Measurements from ENCODE around the gene DYSF.

The DYSF gene

GRCh38 chr2:71629273-71629672 is 175.9 kb downstream of the DYSF start:
- no peaks in the 10 kb centered on the region for H3K27me3 ChIP-seq (ENCODE audit: control insufficient read depth, insufficient read depth, low read length)
- no peaks in the 10 kb centered on the region for H3K36me3 ChIP-seq (ENCODE audit: control insufficient read depth, insufficient read depth, low read length)
- H3K4me3 ChIP-seq (ENCODE audit: low read depth, low read length), result no peak overlapping the region
- H3K9ac ChIP-seq (ENCODE audit: low read depth, low read length), result no peak overlapping the region
- no peaks in the 10 kb centered on the region for H3K9me3 ChIP-seq (ENCODE audit: control insufficient read depth, insufficient read depth, low read length)
- H3K4me1 ChIP-seq (ENCODE audit: control insufficient read depth, insufficient read depth, low read length), result peaks cover 3% of the 10 kb centered on the region

DNA sequence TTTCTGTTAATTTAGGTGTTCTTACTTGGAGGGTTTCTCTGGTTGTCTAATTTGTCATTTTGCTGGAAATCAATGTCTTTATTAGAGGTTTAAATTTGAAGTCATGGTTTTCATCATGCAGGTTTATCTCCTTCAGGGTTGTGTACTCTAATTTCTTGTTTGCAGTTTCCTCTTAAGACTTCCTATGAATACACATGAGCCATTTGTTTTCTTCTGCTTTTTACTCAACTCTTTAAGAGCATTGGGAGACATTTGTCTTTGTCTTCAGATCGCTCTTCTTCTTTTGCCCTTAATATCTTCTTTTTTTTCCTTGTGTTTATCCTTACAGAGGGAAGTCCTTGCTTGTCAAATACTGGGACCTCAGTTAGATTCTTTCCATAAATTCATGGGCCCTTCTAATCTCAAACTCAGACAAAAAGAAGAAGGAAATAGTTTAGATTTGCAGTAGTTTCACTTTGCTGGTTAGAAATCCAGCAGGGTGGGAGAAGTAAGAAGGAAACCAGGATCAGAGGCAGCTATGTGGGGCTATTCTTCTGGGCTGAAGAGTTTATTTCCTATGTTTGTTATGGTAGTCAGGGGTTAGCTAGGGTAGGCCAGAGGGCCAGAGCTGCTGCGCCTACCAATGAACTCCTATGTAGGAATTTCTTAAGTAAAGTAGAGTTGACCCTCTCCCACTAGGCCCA is 176.6 kb downstream of the DYSF start:
- no peaks in the 10 kb centered on the region for H3K27me3 ChIP-seq (ENCODE audit: control insufficient read depth, insufficient read depth, low read length)

DNA sequence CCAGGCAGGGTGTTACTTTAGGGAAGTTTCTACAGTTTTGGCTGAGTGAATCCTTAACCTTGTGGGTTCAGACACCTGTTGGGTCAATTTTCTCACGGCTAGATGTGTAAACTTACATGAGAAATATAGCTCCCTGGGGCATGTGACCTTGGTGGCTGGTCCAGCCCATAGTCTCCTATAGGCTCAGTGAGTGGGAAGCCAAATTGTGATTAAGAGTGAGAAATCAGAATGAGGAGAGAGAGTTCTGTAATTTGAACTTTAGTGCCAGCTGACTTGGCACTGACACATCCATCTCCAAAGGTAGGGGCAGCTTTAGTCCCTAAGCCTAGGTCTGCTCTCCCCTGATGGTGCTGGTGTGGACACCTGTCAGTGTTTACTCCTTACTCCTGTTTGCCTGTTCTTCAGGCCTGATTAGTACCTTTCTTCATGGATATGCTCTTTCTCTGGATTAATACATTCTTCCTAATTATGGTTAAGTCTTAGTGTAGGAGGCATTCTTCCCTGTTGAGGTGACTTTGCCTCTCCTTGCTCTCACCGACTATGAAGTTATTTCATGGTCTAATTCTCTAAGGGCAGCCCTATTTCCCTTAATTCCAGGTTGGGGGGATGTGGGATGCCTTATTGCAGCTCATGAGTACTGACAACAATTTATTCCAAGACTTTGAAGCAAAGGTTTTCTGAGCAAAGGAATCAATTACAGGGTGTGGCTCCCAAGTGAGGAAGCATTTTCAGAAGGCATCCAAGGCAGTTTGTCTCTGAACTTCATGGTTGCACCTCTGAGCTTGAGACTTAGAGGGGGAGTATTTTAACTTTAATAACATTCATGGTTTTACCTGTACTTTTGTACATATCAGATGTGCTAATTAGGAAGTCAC is 177.3 kb downstream of the DYSF start:
- Histone ChIP-seq H3K27me3 (ENCODE audit: control insufficient read depth, insufficient read depth, low read length) (no peaks in the 10 kb centered on the region), H3K36me3 (ENCODE audit: control insufficient read depth, insufficient read depth, low read length) (no peaks in the 10 kb centered on the region), H3K9ac (ENCODE audit: low read depth, low read length) (no peak overlapping the region), H3K4me3 (ENCODE audit: low read depth, low read length) (no peak overlapping the region), H3K4me1 (ENCODE audit: control insufficient read depth, insufficient read depth, low read length) (peaks cover 3% of the 10 kb centered on the region), H3K9me3 (ENCODE audit: control insufficient read depth, insufficient read depth, low read length) (no peaks in the 10 kb centered on the region)

More for the DNA sequence above, 176.6 kb downstream of the DYSF start:
- Histone ChIP-seq H3K9me3 (ENCODE audit: control insufficient read depth, insufficient read depth, low read length) (no peaks in the 10 kb centered on the region), H3K4me3 (ENCODE audit: low read depth, low read length) (no peak overlapping the region), H3K4me1 (ENCODE audit: control insufficient read depth, insufficient read depth, low read length) (peaks cover 3% of the 10 kb centered on the region), H3K36me3 (ENCODE audit: control insufficient read depth, insufficient read depth, low read length) (no peaks in the 10 kb centered on the region), H3K9ac (ENCODE audit: low read depth, low read length) (no peak overlapping the region)

GRCh38 chr2:71631411-71631931 is 178.1 kb downstream of the DYSF start:
- H3K9ac ChIP-seq (ENCODE audit: low read depth, low read length), result no peak overlapping the region
- H3K36me3 ChIP-seq (ENCODE audit: control insufficient read depth, insufficient read depth, low read length), result no peaks in the 10 kb centered on the region
- peaks cover 3% of the 10 kb centered on the region for H3K4me1 ChIP-seq (ENCODE audit: control insufficient read depth, insufficient read depth, low read length)
- H3K9me3 ChIP-seq (ENCODE audit: control insufficient read depth, insufficient read depth, low read length), result no peaks in the 10 kb centered on the region
- H3K27me3 ChIP-seq (ENCODE audit: control insufficient read depth, insufficient read depth, low read length), result no peaks in the 10 kb centered on the region
- no peak overlapping the region for H3K4me3 ChIP-seq (ENCODE audit: low read depth, low read length)

- peaks cover 3% of the 10 kb centered on the region for H3K4me1 ChIP-seq (ENCODE audit: control insufficient read depth, insufficient read depth, low read length)
- H3K36me3 ChIP-seq (ENCODE audit: control insufficient read depth, insufficient read depth, low read length), result no peaks in the 10 kb centered on the region
- H3K9ac ChIP-seq (ENCODE audit: low read depth, low read length), result no peak overlapping the region
- H3K9me3 ChIP-seq (ENCODE audit: control insufficient read depth, insufficient read depth, low read length), result no peaks in the 10 kb centered on the region
- H3K4me3 ChIP-seq (ENCODE audit: low read depth, low read length), result no peak overlapping the region
- no peaks in the 10 kb centered on the region for H3K27me3 ChIP-seq (ENCODE audit: control insufficient read depth, insufficient read depth, low read length)
Observed at GRCh38 chr2:71633086-71633485, 179.7 kb downstream of the DYSF start.

DNA sequence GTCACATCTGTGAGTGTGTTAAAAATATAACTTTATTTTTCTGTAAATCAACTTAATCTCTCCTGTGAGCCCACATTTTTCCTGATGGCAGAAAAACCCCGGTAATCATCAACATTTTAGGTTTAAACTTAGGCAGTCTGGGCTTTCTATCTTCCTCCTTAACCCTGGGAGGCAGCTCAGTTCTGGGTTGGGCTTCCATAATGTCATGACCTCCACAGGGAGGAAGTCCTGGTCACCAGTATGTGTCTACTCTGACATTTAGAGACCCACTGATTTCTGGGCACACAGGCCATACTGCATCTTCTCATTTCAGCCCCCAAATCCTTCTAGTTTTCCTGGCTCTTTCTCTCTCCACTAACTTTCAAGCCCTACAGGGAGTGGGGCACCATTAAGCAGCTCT is 181.2 kb downstream of the DYSF start:
- Histone ChIP-seq H3K9ac (ENCODE audit: low read depth, low read length) (no peak overlapping the region), H3K4me1 (ENCODE audit: control insufficient read depth, insufficient read depth, low read length) (peaks cover 3% of the 10 kb centered on the region), H3K36me3 (ENCODE audit: control insufficient read depth, insufficient read depth, low read length) (no peaks in the 10 kb centered on the region), H3K9me3 (ENCODE audit: control insufficient read depth, insufficient read depth, low read length) (no peaks in the 10 kb centered on the region), H3K4me3 (ENCODE audit: low read depth, low read length) (no peak overlapping the region), H3K27me3 (ENCODE audit: control insufficient read depth, insufficient read depth, low read length) (no peaks in the 10 kb centered on the region)

DNA sequence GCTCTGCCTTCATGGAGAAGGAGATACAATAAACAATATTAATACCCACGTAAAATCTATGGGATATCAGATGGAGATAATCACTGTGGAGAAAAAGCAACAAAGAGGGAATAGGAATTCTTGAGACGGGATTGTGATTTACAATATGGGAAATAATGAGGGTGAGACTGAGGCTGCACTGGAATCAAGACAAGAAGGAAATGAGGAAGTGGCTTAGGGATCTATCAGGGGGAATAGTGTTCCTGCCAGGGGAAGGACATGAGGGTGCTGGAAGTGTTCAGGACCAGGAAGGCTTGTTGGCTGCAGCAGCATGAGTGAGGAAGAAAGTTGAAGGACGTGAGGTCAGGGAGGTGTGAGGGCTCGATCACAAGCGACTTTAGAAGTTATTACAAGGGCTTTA is 182.4 kb downstream of the DYSF start:
- no peak overlapping the region for H3K9ac ChIP-seq (ENCODE audit: low read depth, low read length)
- H3K9me3 ChIP-seq (ENCODE audit: control insufficient read depth, insufficient read depth, low read length), result no peaks in the 10 kb centered on the region
- H3K27me3 ChIP-seq (ENCODE audit: control insufficient read depth, insufficient read depth, low read length), result no peaks in the 10 kb centered on the region
- H3K36me3 ChIP-seq (ENCODE audit: control insufficient read depth, insufficient read depth, low read length), result no peaks in the 10 kb centered on the region
- no peak overlapping the region for H3K4me3 ChIP-seq (ENCODE audit: low read depth, low read length)
- H3K4me1 ChIP-seq (ENCODE audit: control insufficient read depth, insufficient read depth, low read length), result peaks cover 3% of the 10 kb centered on the region

DNA sequence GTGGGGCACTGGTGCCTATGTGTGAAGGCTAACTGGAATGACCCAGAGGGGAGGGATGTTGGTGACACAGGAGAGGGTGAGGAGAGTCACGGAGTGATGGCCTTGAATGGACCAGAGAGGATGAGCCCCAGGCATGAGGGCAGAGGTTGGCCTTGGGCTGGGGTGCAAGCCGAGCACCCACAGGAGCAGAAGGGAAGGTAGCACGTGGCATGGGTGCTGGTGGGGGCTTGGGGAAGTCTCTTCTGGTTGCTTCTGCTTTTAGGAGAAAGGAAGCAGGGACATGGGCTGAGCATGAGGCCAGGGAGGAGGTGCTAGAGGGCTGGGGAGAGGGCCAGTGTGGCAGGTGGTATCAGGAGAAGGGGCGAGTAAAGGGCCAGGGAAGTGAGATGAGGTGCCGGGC is 183.8 kb downstream of the DYSF start:
- Histone ChIP-seq H3K36me3 (ENCODE audit: control insufficient read depth, insufficient read depth, low read length) (no peaks in the 10 kb centered on the region), H3K4me3 (ENCODE audit: low read depth, low read length) (no peak overlapping the region), H3K9ac (ENCODE audit: low read depth, low read length) (no peak overlapping the region), H3K9me3 (ENCODE audit: control insufficient read depth, insufficient read depth, low read length) (no peaks in the 10 kb centered on the region), H3K4me1 (ENCODE audit: control insufficient read depth, insufficient read depth, low read length) (no peaks in the 10 kb centered on the region), H3K27me3 (ENCODE audit: control insufficient read depth, insufficient read depth, low read length) (no peaks in the 10 kb centered on the region)

GRCh38 chr2:71637736-71638135 is 184.4 kb downstream of the DYSF start:
- H3K9ac ChIP-seq (ENCODE audit: low read depth, low read length), result no peak overlapping the region
- H3K9me3 ChIP-seq (ENCODE audit: control insufficient read depth, insufficient read depth, low read length), result no peaks in the 10 kb centered on the region
- H3K4me3 ChIP-seq (ENCODE audit: low read depth, low read length), result no peak overlapping the region
- H3K27me3 ChIP-seq (ENCODE audit: control insufficient read depth, insufficient read depth, low read length), result no peaks in the 10 kb centered on the region
- no peaks in the 10 kb centered on the region for H3K36me3 ChIP-seq (ENCODE audit: control insufficient read depth, insufficient read depth, low read length)
- H3K4me1 ChIP-seq (ENCODE audit: control insufficient read depth, insufficient read depth, low read length), result no peaks in the 10 kb centered on the region

GRCh38 chr2:71639735-71640134 is 186.4 kb downstream of the DYSF start:
- no peak overlapping the region for H3K4me3 ChIP-seq (ENCODE audit: low read depth, low read length)
- H3K4me1 ChIP-seq (ENCODE audit: control insufficient read depth, insufficient read depth, low read length), result no peaks in the 10 kb centered on the region
- no peaks in the 10 kb centered on the region for H3K36me3 ChIP-seq (ENCODE audit: control insufficient read depth, insufficient read depth, low read length)
- no peaks in the 10 kb centered on the region for H3K27me3 ChIP-seq (ENCODE audit: control insufficient read depth, insufficient read depth, low read length)
- H3K9ac ChIP-seq (ENCODE audit: low read depth, low read length), result no peak overlapping the region
- H3K9me3 ChIP-seq (ENCODE audit: control insufficient read depth, insufficient read depth, low read length), result no peaks in the 10 kb centered on the region

- Histone ChIP-seq H3K9me3 (ENCODE audit: control insufficient read depth, insufficient read depth, low read length) (no peaks in the 10 kb centered on the region), H3K4me3 (ENCODE audit: low read depth, low read length) (no peak overlapping the region), H3K9ac (ENCODE audit: low read depth, low read length) (no peak overlapping the region), H3K4me1 (ENCODE audit: control insufficient read depth, insufficient read depth, low read length) (no peaks in the 10 kb centered on the region), H3K27me3 (ENCODE audit: control insufficient read depth, insufficient read depth, low read length) (no peaks in the 10 kb centered on the region), H3K36me3 (ENCODE audit: control insufficient read depth, insufficient read depth, low read length) (no peaks in the 10 kb centered on the region)
Observed at GRCh38 chr2:71640489-71640888, 187.1 kb downstream of the DYSF start.
